ENCODE data around the gene CCDC136.

DNA sequence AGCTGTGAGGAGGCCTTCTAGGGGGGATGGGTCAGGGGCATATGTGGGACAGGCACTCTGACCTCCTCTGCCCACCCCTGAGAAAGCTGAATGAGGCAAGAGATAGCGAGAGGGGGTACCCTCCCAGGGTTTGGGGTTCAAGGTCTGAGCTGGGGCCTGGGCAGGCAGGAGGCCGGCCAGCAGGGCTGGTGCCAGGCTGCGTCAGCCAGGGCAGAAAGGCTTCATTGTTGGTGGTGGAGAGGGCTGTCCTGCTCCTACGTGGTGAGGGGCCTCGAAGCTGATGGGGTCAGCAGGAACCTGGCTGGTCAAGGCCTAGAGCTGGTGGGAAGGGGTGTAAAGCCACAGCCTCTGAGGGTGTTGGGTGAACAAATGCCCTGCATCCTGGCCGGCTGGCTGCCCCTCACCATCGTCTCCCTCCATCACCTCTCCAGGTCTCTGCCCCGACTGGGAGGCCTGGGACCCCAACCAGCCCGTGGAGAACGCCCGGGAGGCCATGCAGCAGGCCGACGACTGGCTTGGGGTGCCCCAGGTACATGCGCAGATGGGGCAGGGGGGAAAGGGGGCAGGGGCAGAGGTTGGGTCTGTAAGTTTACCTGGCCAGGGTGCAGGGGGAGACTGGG lies 45.1 kb downstream of the CCDC136 start:
- TF ChIP-seq, protein P1, sequence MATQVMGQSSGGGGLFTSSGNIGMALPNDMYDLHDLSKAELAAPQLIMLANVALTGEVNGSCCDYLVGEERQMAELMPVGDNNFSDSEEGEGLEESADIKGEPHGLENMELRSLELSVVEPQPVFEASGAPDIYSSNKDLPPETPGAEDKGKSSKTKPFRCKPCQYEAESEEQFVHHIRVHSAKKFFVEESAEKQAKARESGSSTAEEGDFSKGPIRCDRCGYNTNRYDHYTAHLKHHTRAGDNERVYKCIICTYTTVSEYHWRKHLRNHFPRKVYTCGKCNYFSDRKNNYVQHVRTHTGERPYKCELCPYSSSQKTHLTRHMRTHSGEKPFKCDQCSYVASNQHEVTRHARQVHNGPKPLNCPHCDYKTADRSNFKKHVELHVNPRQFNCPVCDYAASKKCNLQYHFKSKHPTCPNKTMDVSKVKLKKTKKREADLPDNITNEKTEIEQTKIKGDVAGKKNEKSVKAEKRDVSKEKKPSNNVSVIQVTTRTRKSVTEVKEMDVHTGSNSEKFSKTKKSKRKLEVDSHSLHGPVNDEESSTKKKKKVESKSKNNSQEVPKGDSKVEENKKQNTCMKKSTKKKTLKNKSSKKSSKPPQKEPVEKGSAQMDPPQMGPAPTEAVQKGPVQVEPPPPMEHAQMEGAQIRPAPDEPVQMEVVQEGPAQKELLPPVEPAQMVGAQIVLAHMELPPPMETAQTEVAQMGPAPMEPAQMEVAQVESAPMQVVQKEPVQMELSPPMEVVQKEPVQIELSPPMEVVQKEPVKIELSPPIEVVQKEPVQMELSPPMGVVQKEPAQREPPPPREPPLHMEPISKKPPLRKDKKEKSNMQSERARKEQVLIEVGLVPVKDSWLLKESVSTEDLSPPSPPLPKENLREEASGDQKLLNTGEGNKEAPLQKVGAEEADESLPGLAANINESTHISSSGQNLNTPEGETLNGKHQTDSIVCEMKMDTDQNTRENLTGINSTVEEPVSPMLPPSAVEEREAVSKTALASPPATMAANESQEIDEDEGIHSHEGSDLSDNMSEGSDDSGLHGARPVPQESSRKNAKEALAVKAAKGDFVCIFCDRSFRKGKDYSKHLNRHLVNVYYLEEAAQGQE (IDR thresholded peaks at IDR 0.05; ENCODE audit: low read depth), result no peak
- TF ChIP-seq TCF12 (IDR thresholded peaks at IDR 0.05; ENCODE audit: low read depth), result no peak
- TF ChIP-seq TAF1 (IDR thresholded peaks at IDR 0.05; ENCODE audit: low read depth), result no peak
- no peak for TF ChIP-seq RAD21 (IDR thresholded peaks at IDR 0.05; ENCODE audit: low read depth)
- no peak for TF ChIP-seq FOXM1 (IDR thresholded peaks at IDR 0.05; ENCODE audit: borderline replicate concordance, low read depth)
- no peak for TF ChIP-seq EP300 (IDR thresholded peaks at IDR 0.05; ENCODE audit: borderline replicate concordance)
- no peak for TF ChIP-seq CEBPB (IDR thresholded peaks at IDR 0.05)
- TF ChIP-seq, protein P2, sequence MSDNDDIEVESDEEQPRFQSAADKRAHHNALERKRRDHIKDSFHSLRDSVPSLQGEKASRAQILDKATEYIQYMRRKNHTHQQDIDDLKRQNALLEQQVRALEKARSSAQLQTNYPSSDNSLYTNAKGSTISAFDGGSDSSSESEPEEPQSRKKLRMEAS (IDR thresholded peaks at IDR 0.05), result no peak
- TF ChIP-seq USF1 (IDR thresholded peaks at IDR 0.05), result no peak
- TF ChIP-seq YY1 (IDR thresholded peaks at IDR 0.05; ENCODE audit: low read depth), result no peak
- no peak for TF ChIP-seq NFIC (IDR thresholded peaks at IDR 0.05)
